Stimulated activated CD4-positive, alpha-beta T cell treated with anti-CD3 and anti-CD28 coated beads, Interleukin-4, amount 100 ng/mL, for 24 hours (primary cell): ENCODE data around the gene FOXL2.

Experiments used
- DNase-seq: peaks from one replicate; pipeline ENCODE4 v3.0.0-alpha.2; 2020

The FOXL2 gene

GRCh38 chr3:138944929-138945708, 1.8 kb downstream of the FOXL2 start:
- DNase-seq, result no peak

- no peak for DNase-seq
Observed at GRCh38 chr3:138944654-138944928, 2.3 kb downstream of the FOXL2 start.

- no peak for DNase-seq
Observed at GRCh38 chr3:138943724-138944653, 2.9 kb downstream of the FOXL2 start.

- DNase-seq, result no peak
Observed at GRCh38 chr3:138942861-138943623, 3.9 kb downstream of the FOXL2 start.

GRCh38 chr3:138942271-138942670, 4.7 kb downstream of the FOXL2 start:
- DNase-seq, result no peak

- peak; percentile 24 for DNase-seq
Observed at GRCh38 chr3:138941259-138941885, 5.6 kb downstream of the FOXL2 start.

GRCh38 chr3:138940446-138940845, 6.5 kb downstream of the FOXL2 start:
- DNase-seq, result no peak

- DNase-seq, result no peak
Observed at GRCh38 chr3:138939561-138940241, 7.2 kb downstream of the FOXL2 start.

GRCh38 chr3:138938877-138939560, 7.9 kb downstream of the FOXL2 start:
- DNase-seq, result no peak

- DNase-seq, result no peak
Observed at GRCh38 chr3:138938056-138938876, 8.7 kb downstream of the FOXL2 start.

- no peak for DNase-seq
Observed at GRCh38 chr3:138937690-138938055, 9.3 kb downstream of the FOXL2 start.

GRCh38 chr3:138936741-138937689, 9.9 kb downstream of the FOXL2 start:
- no peak for DNase-seq

GRCh38 chr3:138935863-138936740, 10.8 kb downstream of the FOXL2 start:
- DNase-seq, result peak; percentile 72

- DNase-seq, result no peak
Observed at GRCh38 chr3:138935505-138935862, 11.5 kb downstream of the FOXL2 start.

GRCh38 chr3:138933981-138934691, 12.8 kb downstream of the FOXL2 start:
- DNase-seq, result no peak

- DNase-seq, result no peak
Observed at GRCh38 chr3:138933068-138933668, 13.8 kb downstream of the FOXL2 start.

- no peak for DNase-seq
Observed at GRCh38 chr3:138928727-138929372, 18.1 kb downstream of the FOXL2 start.
